ENCODE results near the gene SECTM1.
A peak's percentile ranks its signal among the peaks of the same experiment; 100 is the strongest.

Gene SECTM1

GRCh38 chr17:82280537-82280936 lies 53.0 kb downstream of the SECTM1 start:
- no peak for DNase-seq (ENCODE audit: low read depth in 2 of 2)

- DNase-seq (ENCODE audit: low read depth in 2 of 2) = no peak
Measured at GRCh38 chr17:82278786-82279391, 54.7 kb downstream of the SECTM1 start.

GRCh38 chr17:82278308-82278707 lies 55.3 kb downstream of the SECTM1 start:
- no peak for DNase-seq (ENCODE audit: low read depth in 2 of 2)

- DNase-seq (ENCODE audit: low read depth in 2 of 2) = no peak
Measured at GRCh38 chr17:82277851-82278250, 55.7 kb downstream of the SECTM1 start.

- no peak for DNase-seq (ENCODE audit: low read depth in 2 of 2)
Measured at GRCh38 chr17:82276938-82277337, 56.6 kb downstream of the SECTM1 start.

- no peak for DNase-seq (ENCODE audit: low read depth in 2 of 2)
Measured at GRCh38 chr17:82275326-82275725, 58.2 kb downstream of the SECTM1 start.

GRCh38 chr17:82274134-82275020 lies 59.2 kb downstream of the SECTM1 start:
- no peak for DNase-seq (ENCODE audit: low read depth in 2 of 2)

- peak; percentile 82 to 89 for DNase-seq (ENCODE audit: low read depth in 2 of 2)
Measured at GRCh38 chr17:82273327-82274133, 60.0 kb downstream of the SECTM1 start, which contains the start of gene CSNK1D. Gene CSNK1D (minus strand): TSS chr17:82273700. CDS start chr17:82273381, 319 bp downstream.

- peak in 1 of 2 donors; percentile 23 for DNase-seq (ENCODE audit: low read depth in 2 of 2)
Measured at GRCh38 chr17:82272495-82273326, 60.9 kb downstream of the SECTM1 start.

GRCh38 chr17:82271401-82271800 lies 62.2 kb downstream of the SECTM1 start:
- no peak for DNase-seq (ENCODE audit: low read depth in 2 of 2)

All from stimulated activated CD4-positive, alpha-beta T cell treated with anti-CD3 and anti-CD28 coated beads, Interleukin-15, amount 100 ng/mL, for 48 hours (primary cell).